ENCODE measurements around the gene WDR90.

- TF ChIP-seq, protein P1, sequence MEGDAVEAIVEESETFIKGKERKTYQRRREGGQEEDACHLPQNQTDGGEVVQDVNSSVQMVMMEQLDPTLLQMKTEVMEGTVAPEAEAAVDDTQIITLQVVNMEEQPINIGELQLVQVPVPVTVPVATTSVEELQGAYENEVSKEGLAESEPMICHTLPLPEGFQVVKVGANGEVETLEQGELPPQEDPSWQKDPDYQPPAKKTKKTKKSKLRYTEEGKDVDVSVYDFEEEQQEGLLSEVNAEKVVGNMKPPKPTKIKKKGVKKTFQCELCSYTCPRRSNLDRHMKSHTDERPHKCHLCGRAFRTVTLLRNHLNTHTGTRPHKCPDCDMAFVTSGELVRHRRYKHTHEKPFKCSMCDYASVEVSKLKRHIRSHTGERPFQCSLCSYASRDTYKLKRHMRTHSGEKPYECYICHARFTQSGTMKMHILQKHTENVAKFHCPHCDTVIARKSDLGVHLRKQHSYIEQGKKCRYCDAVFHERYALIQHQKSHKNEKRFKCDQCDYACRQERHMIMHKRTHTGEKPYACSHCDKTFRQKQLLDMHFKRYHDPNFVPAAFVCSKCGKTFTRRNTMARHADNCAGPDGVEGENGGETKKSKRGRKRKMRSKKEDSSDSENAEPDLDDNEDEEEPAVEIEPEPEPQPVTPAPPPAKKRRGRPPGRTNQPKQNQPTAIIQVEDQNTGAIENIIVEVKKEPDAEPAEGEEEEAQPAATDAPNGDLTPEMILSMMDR (conservative IDR thresholded peaks at IDR 0.05; ENCODE audit: low read depth, low read length): no peak
- no peak for TF ChIP-seq EZH2 (IDR thresholded peaks at IDR 0.05; ENCODE audit: borderline replicate concordance, low read depth, low read length, poor library complexity, severe bottlenecking)
These were observed 19.9 kb upstream of the WDR90 start for GRCh38 chr16:629185-629832.
